OCI-LY3 (cell line): ENCODE measurements around the gene SGPL1.

ENCODE experiments used
- H2AFZ ChIP-seq: fragments of 200-600, 300-600 bp; shearing (Covaris generic); 2 replicates; pipeline ENCODE4 v1.6.0; 2014; ENCODE audit warnings: antibody characterized with exemption, low read depth, low read length
- H3K27ac ChIP-seq: fragments of 200-600, 300-600 bp; sonication (generic); 2 replicates; pipeline ENCODE4 v1.5.1; 2014; ENCODE audit warnings: mild to moderate bottlenecking, low read length, moderate library complexity, mixed read lengths
- H3K27me3 ChIP-seq: fragments of 200-600, 300-600 bp; sonication (generic); 2 replicates; pipeline ENCODE4 v1.6.1; 2014; ENCODE audit warnings: low read depth, low read length, mixed read lengths
- H3K36me3 ChIP-seq: fragments of 200-600, 300-600 bp; sonication (generic); replicated peaks from 2 replicates; pipeline ENCODE3; 2014; ENCODE audit warnings: low read depth, low read length, mixed read lengths
- H3K4me1 ChIP-seq: fragments of 300-600, 200-600 bp; sonication (generic); 2 replicates; pipeline ENCODE4 v1.6.1; 2014; ENCODE audit warnings: low read length, mixed read lengths
- H3K4me2 ChIP-seq: fragments of 200-600, 300-600 bp; sonication (generic); 2 replicates; pipeline ENCODE4 v1.6.1; 2014; ENCODE audit warnings: low read length, mixed read lengths
- H3K4me3 ChIP-seq: fragments of 300-600, 200-600 bp; sonication (generic); 2 replicates; pipeline ENCODE4 v1.5.1; 2014; ENCODE audit warnings: antibody characterized with exemption, mild to moderate bottlenecking, low read length, moderate library complexity
- H3K79me2 ChIP-seq: fragments of 300-600, 200-600 bp; shearing (Covaris generic); 2 replicates; pipeline ENCODE4 v1.6.1; 2014; ENCODE audit warnings: mild to moderate bottlenecking, low read length, mixed read lengths
- H3K9ac ChIP-seq: fragments of 300-600, 200-600 bp; shearing (Covaris generic); 2 replicates; pipeline ENCODE4 v1.6.0; 2014; ENCODE audit warnings: mild to moderate bottlenecking, low read length, moderate library complexity
- H3K9me3 ChIP-seq: fragments of 200-600, 300-600 bp; shearing (Covaris generic); 2 replicates; pipeline ENCODE4 v1.6.1; 2014; ENCODE audit warnings: low read length, mixed read lengths; ENCODE audit not compliant: insufficient read depth
- H4K20me1 ChIP-seq: fragments of 200-600, 300-600 bp; sonication (generic); 2 replicates; pipeline ENCODE4 v1.6.1; 2016; ENCODE audit warnings: low read length, mixed read lengths; ENCODE audit not compliant: insufficient read depth
- EZH2phosphoT487 ChIP-seq: fragments of 200-600 bp; shearing (Covaris generic); IDR thresholded peaks from 2 replicates; pipeline ENCODE4 v1.6.1; 2018; ENCODE audit warnings: antibody characterized with exemption, mixed run types, low read depth
- TF ChIP-seq, protein P1 (sequence below): fragments of 200-600, 300-600 bp; sonication (generic); IDR thresholded peaks from 2 replicates; pipeline ENCODE4 v1.5.1; 2014; ENCODE audit warnings: antibody characterized with exemption, low read length, low read depth

The SGPL1 gene

GRCh38 chr10:70840836-70841235 lies 25.1 kb downstream of the SGPL1 start:
- Histone ChIP-seq H2AFZ (no peak overlapping the region), H3K4me1 (no peaks in the 10 kb centered on the region), H4K20me1 (no peaks in the 10 kb centered on the region), H3K27ac (no peak overlapping the region), H3K9ac (no peak overlapping the region), H3K9me3 (no peaks in the 10 kb centered on the region), H3K4me3 (no peak overlapping the region), H3K36me3 (peaks cover 3% of the 10 kb centered on the region), H3K4me2 (no peak overlapping the region), H3K79me2 (no peaks in the 10 kb centered on the region), H3K27me3 (no peaks in the 10 kb centered on the region)
- no peak for TF ChIP-seq EZH2phosphoT487
- TF ChIP-seq, protein P1, sequence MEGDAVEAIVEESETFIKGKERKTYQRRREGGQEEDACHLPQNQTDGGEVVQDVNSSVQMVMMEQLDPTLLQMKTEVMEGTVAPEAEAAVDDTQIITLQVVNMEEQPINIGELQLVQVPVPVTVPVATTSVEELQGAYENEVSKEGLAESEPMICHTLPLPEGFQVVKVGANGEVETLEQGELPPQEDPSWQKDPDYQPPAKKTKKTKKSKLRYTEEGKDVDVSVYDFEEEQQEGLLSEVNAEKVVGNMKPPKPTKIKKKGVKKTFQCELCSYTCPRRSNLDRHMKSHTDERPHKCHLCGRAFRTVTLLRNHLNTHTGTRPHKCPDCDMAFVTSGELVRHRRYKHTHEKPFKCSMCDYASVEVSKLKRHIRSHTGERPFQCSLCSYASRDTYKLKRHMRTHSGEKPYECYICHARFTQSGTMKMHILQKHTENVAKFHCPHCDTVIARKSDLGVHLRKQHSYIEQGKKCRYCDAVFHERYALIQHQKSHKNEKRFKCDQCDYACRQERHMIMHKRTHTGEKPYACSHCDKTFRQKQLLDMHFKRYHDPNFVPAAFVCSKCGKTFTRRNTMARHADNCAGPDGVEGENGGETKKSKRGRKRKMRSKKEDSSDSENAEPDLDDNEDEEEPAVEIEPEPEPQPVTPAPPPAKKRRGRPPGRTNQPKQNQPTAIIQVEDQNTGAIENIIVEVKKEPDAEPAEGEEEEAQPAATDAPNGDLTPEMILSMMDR, result no peak

- Histone ChIP-seq H3K9me3 (no peaks in the 10 kb centered on the region), H4K20me1 (no peaks in the 10 kb centered on the region), H3K27ac (no peak overlapping the region), H3K4me3 (no peak overlapping the region), H3K27me3 (no peaks in the 10 kb centered on the region), H2AFZ (no peak overlapping the region), H3K4me1 (no peaks in the 10 kb centered on the region), H3K9ac (no peak overlapping the region), H3K36me3 (no peaks in the 10 kb centered on the region), H3K4me2 (no peak overlapping the region), H3K79me2 (no peaks in the 10 kb centered on the region)
- TF ChIP-seq EZH2phosphoT487, result no peak
- TF ChIP-seq, protein P1, result no peak
These were observed 27.6 kb downstream of the SGPL1 start for GRCh38 chr10:70843333-70843732.

DNA sequence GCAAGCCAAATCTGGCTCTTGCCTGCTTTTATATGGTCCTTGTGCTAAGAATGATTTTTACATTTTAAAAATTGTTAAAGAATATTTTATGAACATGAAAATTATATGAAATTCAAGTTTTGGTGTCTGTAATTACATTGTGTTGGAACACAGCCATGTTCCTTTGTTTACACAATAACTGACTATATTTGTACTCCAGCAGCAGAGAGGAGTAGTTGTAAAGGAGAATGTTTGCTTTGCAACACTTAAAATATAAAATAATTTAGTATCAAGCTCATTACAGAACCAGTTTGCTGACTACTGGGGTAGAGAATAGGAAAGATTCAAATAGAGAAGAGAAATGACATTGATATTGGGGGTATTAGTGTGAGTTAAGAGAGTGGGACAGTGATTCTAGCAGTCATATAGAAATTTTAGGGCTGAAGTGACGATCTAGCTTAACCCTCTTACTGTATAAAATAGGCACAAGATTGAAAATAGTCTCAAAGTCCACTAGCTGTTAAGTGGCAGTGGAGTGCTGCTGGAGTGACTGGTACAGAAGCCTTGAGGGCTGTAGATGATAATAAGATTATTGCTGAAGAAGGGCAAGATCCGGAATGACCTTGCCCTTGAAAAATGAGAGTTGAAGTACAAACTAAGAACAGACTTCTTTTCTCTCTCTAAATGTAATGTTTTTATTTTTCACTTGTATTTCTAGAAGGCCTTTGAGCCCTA lies 28.2 kb downstream of the SGPL1 start:
- Histone ChIP-seq H3K4me3 (no peak overlapping the region), H3K36me3 (no peaks in the 10 kb centered on the region), H3K27ac (no peak overlapping the region), H3K9ac (no peak overlapping the region), H3K9me3 (no peaks in the 10 kb centered on the region), H4K20me1 (no peaks in the 10 kb centered on the region), H3K4me2 (no peak overlapping the region), H2AFZ (no peak overlapping the region), H3K4me1 (no peaks in the 10 kb centered on the region), H3K79me2 (no peaks in the 10 kb centered on the region), H3K27me3 (no peaks in the 10 kb centered on the region)
- no peak for TF ChIP-seq EZH2phosphoT487
- TF ChIP-seq, protein P1, result no peak

GRCh38 chr10:70845256-70845655 lies 29.5 kb downstream of the SGPL1 start:
- no peak overlapping the region for H3K9ac ChIP-seq
- H4K20me1 ChIP-seq, result no peaks in the 10 kb centered on the region
- H3K4me3 ChIP-seq, result no peak overlapping the region
- TF ChIP-seq, protein P1, result no peak
- TF ChIP-seq EZH2phosphoT487, result no peak
- H3K27me3 ChIP-seq, result no peaks in the 10 kb centered on the region
- no peaks in the 10 kb centered on the region for H3K9me3 ChIP-seq
- no peak overlapping the region for H3K27ac ChIP-seq
- H2AFZ ChIP-seq, result no peak overlapping the region
- no peak overlapping the region for H3K4me2 ChIP-seq
- no peaks in the 10 kb centered on the region for H3K36me3 ChIP-seq
- H3K4me1 ChIP-seq, result no peaks in the 10 kb centered on the region
- no peaks in the 10 kb centered on the region for H3K79me2 ChIP-seq
